Stimulated activated CD4-positive, alpha-beta T cell treated with anti-CD3 and anti-CD28 coated beads, Interleukin-15, amount 100 ng/mL, for 48 hours (primary cell): Measurements from ENCODE around the gene TBX4.
"Not testable (repeated sequence)": the region's sequence is repeated elsewhere in the genome, so short reads cannot be mapped to it uniquely, and the experiment has no call there.

Experiments
- DNase-seq, 2 donors: peaks; one replicate each; pipeline ENCODE4 v3.0.0-alpha.2; 2020; ENCODE audit warnings: low read depth in 2 of 2

The TBX4 gene

DNA sequence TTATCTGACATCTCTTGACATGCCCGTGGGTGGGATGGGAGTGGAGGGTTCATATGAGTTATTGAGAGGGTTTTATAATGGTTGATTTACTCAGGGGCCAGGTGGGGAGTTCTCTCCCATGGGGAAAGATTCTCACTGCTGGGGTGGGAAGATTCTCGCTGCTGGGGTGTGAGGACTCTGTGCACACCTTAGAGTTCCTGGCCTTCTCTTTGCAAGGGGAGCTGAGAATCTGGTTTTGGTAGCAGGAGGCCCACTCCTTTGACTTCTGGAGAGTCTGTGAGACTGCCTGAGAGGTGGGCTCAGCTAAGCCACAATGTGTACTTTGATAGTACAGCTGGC lies 31.5 kb downstream of the TBX4 start:
- no peak for DNase-seq

DNA sequence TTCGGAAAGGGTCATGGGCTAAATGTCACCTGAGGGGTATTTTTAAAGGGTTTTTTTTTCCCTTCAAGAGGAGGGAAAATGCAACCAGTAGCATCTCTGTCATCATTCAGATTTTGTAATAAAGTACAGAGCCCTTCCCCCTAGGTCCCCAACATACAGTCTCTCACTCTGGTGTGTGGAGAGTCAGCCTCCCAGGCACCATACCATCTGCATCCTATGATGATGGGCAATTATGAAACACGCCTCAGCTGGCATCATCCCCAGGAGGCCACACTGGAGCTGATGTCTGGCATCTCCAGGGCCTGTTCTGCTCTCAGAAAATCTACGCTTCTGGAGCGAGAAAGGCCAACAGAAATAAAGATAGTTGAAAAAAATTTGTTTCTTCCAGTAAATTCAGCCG lies 32.0 kb downstream of the TBX4 start:
- DNase-seq = no peak

DNA sequence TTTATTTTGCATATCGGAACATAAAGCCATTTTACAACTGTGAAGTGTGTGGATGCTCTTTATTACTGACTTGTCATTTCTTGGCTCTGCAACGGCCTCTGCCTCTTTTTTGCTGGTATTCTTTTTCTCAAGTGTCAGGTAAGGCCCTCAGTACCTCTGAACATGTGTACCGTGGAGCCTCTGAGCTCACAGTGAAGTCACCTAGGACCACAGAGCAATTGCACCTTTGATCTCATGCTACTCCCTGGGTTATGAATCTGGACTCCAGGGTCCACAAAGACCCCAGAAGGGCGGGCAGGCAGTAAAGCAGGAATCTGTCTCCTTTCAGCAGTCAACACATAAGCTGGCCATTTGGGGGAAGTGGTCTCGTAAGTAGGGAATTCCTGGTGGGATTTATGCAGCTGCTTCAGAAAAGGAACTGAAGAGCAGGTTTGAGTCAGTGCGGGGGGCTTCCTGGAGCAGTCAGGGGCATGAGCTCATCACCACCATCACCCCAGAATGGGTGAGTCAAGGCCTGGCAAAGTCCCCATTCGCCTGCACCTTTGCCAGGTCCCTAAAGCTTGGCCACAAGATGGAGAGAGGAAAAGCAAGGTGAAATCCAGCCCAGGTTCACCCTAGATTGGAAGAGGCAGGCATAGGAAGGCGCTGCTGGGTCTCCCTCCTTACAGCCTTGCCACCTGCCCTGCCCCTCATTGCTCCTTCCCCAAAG lies 33.0 kb downstream of the TBX4 start:
- no peak for DNase-seq

DNA sequence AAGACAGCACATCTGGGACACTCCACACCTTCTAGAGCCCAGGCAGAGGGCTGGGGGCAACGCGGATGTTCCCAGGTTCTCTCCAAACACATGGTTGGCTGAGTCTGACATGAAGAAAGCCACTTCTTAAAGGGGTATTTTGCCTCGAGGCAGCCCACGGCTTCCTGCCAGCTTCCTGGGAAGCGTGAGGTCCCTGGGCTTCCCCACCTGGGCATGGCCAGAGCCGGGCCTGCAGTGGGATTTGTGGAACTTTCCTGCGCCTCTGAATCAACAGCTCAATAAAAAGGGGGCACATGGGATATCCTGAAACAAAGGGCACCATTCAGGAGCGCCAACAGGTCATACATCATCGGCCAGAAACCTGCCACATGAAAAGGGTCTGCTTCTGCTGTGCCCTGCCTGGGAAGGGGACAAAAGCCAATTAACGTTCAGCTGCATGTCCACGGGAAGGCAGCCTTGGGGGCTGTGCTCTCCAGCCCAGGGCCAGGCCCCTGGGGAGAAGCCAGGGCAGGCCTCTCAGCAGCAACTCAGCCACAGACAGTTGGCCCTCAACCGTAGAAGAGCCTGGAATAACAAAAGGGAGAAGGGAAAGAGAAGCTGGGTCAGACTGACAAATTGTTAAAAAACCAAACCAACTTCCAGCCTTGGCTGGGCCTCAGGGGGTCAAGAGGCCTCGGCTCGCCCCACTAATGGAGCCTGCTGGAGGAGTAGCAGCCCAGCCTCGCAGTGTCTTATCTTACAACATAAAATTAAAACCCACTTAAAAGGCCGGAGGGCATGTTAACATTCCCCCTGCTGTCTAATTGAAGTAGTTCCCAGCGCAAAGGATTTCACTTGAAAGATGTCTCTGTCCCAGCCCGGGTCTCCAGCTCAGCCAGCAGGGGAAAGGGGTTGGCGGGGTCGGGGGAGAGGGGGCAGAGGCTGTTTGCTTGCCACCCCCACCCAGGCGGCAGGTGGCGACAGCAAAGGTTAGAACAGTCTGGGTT lies 34.2 kb downstream of the TBX4 start:
- DNase-seq = no peak

DNA sequence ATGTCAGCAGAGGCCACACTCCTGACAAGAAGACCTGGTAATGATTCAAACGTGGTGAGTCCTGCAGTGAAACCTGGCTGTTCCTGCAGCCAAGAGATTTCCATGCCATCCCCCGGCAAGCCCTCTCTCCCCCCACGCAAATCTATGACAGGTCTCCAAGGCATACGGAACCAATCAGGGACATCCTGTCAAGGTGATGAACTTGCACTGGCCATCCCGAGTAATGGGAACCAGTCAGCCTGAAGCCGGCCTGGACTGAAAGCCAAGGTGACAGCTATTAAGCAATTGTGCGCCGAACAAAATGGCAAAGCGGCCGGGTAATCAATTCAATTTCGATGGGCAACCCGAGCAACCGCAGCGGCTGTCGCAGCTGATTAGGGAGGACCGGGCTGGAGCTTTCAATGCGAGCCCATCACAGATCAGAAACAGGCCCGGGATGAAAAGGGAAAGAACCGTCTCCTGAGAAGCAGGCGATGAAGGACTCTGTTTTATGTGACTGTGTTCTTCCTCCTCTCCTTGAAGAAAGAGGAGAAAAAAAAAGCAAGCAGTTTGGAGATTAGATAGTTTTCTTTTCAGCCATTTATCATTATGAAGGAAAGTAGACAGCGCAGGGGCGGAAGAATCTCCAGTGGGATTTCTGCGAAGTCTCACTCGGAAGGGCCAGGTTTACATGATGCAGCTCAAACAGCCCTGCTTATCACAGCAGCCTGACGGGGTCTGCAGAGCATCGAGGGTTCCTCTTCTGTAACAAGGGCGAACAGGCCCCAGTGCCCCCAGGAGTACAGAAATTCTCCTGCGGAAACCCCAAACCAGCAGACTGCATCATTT lies 35.2 kb downstream of the TBX4 start:
- DNase-seq = no peak

DNA sequence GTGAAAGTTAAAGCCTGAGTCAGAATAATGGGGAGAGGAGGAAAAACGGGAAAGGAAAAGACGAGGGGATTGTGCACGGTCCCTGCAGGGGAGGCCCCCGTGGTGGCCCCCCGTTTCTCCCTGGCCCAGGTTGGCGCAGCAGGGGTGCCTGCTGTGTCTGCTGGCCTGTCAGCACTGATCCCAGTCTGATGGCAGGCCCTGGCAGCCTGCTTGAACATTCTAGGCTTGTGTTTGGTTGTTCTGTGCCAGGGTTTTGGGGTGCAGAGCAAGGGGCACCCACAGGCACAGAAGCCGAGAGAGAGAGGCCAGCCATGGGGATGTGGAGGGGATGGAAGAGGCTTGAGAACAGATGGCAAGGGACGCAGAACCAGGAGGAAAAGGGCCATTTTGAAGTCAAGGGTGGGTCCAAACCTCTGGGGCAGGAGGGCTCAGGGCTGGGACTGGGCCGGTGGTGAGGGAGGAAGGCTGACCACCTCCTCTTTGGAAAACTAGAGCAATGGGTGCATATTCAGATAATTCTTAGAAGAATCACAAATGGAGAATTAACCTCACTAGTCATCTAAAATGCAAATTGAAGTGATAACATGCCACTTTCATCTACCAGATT lies 35.9 kb downstream of the TBX4 start:
- DNase-seq = no peak

DNA sequence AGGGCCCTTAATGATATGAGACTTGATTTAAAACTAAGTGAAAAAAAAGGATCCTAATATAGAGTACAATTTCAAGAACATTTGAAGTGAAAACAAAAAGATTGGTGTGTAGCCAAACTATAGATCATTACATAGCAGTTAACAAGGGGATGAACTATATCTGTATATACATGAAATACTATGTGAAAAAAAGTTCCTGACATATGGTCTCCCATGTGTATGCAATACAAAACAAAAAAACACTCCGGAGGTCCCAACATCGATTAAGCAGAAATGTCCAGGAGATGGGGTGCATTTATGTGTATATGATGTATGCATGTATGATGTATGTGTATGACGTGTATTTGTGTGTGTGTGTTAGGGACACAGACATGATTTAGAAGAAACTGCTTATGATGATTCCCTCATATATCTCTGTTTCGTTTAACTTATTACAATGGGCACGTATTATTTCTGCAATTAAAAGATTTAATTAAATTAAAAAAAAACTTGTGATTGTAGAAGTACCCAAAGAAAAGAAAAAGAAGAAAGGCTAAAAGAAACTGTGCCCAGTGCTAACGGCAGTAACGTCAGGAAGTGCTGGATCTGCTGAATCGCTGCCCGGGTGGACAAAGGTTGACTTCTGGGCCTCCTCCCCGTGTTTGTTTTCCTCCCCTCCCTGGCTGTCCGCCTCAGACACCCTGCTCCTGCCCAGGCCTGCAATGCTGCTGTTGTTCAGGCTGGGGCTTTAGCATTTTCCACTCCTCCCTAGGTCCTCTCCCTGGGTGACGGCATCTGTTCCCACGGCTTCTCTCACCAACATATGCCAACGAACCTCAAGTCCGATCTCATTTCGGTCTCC lies 36.9 kb downstream of the TBX4 start:
- no peak for DNase-seq

DNA sequence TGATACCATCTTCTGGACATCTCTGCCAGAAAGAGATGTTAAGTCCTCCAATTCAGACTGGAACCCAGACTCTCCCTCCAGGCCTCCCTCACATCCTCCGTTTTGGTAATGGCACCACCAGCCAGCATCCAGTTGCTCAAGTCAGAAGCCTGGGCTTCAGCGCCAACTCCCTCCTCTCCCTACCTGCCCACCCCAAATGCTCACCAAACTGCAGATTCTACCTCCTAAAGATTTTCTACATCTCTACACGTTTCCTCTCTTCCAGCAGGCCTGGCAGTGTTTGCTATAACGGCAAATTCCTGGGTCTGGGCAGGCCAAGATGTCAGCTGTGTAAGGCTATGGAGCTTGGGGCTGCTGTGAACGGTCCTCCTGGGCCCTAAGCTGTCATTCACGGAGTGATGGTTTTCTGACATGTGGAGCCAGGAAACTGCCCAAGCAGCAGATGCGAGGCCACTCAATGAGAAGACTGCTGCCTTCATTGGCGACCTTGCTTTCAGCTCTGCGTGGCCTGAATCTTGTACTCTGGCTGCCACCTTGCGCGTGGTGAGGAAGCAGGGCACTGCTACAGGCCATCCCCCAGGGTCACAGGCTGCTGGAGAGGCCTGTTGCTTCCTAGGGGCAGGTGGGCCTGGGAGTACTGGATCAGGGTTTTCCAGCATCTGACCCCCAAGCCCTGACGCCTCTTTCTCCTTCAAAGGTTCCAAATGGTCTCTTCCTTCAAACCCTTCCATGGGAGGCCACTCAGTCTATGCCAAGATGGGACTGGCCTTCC lies 37.7 kb downstream of the TBX4 start:
- DNase-seq = no peak

DNA sequence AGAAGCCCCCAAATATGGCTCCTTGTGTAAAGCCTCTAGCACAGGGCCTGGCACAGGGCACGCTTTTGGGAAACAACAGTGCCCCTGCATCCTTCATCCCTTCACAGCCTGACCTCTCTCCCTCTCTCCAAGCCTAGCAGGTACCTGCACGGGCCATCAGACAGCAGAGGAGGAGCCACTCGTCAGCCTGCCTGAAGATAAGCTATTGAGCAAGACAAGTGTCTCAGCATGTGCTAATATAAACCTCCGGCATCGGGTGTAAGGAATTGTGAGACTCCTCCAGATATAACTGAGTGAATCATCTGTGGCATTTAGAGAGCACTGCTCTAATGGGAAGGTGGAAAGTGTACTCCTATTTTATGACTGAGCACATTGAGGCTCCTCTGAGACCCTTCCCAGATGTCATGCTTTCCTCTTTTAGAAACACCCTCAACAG lies 38.3 kb downstream of the TBX4 start:
- DNase-seq = no peak

DNA sequence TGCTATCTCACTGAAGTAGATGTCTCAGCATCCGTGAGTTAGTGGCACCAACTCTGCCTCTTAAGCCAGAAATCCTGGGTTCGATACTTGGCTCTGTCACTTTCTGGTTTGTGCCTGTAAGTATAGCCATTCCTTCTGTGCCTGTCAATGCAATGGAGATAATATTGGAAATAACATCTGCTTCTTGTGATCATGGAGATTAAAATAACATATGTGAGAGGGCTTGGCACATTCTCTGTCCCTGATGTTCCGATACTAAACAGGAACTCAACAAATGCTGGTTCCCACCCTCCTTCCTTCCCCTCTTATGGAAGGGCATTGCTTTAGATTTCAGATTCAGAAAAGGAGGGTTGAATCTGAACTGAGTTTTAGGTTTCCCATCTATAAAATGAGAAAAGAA lies 39.8 kb downstream of the TBX4 start:
- no peak for DNase-seq

DNA sequence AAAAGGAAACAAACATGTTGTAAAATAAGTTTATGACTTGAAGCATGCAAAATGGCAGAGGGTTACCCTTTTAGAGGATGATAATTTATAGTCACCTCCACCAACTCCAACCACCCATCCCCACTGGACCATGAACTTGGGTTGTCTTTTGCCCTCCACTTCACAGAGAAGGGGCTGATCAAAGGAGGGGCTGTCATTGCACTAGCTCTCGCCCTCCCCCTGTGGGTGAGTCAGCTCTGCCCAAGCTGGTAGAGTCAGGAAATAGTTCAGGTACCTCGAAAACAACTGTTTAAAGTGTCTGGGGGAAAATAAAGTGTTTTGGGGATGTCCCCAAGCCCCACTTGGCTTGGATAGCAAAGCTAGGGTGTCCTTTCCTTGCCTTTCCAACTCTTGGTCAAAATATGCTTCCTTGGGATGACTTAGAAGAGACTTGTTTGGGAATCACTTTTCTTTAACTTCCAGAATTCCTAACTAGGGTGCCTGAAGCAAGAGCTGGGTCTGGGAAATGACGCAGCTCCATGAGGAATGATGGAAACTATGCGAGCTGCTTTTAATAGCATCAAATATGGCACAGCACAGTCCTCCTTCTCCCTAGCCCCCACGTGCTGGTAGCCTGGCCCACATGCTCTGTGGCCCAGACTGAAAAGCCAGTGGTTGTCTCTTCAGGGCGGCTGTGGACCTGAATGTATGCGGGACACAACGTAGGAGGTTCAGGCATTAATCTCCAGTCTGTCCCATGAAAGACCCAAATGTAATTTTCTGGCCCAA lies 40.7 kb downstream of the TBX4 start:
- no peak for DNase-seq

DNA sequence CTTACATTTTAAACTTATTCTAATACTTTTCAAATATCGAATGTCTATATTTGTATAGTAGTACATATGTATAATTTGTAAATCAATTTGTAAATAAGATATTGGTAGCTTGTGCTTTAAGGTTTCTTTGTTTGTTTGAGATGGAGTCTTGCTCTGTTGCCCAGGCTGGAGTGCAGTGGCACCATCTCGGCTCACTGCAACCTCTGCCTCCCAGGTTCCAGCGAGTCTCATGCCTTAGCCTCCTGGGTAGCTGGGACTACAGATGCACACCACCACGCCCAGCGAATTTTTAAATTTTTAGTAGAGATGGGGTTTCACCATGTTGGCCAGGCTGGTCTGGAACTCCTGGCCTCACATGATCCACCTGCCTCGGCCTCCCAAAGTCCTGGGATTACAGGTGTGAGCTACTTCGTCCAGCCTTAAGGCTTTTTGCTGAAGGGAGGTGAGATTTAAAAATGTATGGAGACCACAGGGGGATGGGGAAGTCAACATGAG lies 41.7 kb downstream of the TBX4 start:
- DNase-seq = not testable (repeated sequence)

DNA sequence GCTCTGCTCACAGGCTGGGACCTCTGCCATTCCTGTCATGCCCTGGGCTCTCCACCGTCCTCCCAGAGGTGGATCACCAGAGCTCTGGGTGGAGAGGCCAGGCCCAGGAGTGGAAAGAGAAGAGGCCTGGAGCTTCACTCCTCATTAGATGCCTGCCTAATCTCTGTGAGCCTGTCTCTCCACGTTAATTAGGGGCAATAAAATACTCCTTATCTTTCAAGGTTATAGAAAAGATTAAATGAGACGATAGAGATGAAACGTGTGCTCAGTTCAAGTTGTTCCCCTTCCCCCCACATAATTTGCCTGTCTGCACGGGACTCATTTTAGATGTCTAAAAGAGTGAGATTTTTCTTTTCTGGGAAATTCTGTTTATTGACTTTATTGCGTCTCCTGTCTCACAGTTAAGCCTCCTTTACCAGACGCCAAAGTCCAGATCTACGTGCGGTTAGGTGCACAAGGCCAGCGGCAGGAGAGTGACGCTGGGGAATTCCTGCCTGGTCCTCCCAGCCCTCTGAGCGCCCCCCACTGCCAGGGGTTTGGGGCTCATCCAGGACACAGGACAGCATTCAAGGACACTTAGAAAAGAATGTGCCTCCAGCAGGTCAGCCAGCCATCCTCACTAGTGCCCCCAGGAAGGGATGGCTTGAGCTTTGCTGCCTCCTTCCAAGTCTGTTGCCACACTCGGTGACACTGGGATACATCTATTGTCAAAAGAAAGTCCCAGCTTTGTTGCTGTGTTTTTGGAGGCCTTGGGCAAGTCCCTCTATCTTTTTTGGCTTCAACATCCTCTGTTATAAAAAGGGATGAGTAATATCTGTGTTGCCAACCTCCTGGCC lies 42.3 kb downstream of the TBX4 start:
- no peak for DNase-seq

DNA sequence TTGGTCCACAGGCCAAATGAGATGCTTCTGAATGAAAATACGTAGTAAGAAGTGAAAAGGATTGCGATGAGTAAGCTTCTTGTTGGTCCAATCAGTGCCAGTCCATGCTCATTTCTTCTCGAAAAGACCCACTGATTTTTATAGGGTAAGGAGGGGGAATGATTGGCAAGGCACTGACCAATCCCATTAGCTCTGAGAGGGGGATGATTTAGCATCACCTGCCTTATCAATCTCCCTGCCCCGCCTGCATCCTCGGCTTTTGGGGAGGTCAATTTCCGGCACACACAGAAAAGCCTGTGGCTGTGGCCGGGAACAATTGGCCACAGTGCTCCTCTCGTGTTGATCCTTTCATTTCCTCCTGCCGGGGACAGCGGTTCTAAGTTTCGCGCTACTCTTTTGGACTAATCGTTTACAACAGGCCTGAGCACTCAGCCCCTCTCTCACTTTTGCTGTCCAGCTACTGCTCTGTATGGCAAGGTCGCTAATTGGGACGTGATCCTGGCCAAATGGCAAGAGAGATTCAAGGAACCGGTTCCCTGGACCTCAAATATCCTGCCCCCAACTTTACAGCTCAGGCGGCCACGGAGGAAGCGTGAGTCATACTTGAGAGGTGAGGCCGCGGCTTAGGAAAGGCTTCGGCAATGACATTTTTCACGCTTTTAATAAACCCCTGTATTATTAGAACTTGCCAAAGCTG lies 43.1 kb downstream of the TBX4 start:
- DNase-seq = no peak

DNA sequence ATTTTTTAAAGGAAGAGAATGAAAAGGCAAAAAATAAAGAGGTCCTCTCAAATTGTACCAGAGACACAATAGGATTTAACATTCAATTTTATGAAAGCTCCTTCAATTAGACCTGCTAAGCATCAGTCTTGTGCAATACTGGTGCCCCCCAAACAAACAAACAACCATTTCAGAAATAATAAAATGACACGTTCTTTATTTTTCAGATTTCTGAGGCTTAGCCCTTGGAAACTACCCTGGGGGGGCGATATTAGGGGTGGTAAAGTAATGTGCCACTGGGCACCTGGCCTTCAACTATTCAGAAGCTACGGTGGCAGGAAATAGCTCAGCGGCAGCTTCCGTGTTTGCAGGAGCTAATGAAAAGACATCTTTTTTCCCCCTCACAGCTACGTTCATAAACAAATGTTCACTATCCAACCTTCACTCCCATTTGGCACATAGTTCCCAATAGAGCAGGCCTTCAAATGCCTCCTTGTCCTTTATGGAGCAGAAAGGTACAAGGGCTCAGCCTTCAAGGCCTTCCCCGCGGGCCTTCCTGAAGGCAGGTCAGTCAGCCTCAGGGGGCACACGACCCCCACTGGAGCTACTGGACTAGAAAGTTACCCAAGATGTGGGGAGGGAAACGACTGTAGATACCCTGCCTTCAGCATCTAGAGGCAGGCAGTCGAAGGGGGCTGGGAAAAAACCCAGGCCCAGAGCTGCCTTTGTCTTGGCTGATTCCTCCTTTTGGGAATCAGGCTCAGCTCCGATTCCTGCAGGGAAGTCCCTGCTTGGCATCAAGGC lies 44.1 kb downstream of the TBX4 start:
- DNase-seq = no peak

DNA sequence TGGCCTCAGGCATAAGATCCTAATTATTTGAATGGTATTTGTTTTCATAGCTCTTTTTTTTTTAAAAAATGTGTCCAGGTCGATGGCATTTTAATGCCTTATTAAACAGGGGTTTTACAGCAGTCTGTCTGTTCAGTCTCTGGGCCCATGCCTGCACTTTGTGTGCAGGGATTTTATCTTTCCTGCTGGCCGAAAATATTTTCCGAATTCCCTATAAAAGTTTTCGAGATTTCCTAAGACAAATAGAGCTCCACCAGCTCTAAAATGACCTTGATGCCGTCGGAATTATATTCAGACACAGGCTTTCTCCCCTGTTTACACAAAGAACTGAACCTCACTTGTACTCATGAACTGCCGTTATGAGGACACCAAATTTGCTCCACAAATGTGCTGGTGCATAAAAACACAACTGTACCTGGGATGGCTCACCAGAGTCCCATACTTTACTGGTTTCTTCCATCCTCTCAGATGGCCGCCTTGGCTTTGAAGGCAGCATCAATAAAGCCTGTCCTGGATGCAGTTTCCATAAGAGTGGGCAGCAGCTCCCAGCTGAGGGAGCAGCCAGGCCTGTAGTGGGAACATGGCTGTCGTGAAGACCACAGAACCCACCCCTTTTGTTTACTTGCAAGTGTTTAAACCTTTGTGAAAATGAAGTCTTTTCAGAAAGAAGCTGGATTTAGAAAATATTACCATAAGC lies 44.9 kb downstream of the TBX4 start:
- DNase-seq = no peak
